Activated CD8-positive, alpha-beta T cell treated with anti-CD3 and anti-CD28 coated beads, Interleukin-2, amount 10 ng/mL, durations not matched to agents 7 days and 5 days (primary cell): ENCODE results near the gene DPYD. TPM values are rescaled to one million over a fixed set of nuclear protein-coding genes. Genes with fewer than 3 reads are reported as not detected.

Experiments
- ATAC-seq: fragments of 150-1000 bp; cut with Tn5 transposase; one replicate; pipeline ENCODE4 v1.10.0; 2021; ENCODE audit warnings: moderate library complexity
- CTCF ChIA-PET: fragments of 350-600 bp; sonication (Branson Sonifier 250); formaldehyde crosslinking; loops from one replicate; lab custom pipeline; 2021; ENCODE audit warnings: antibody characterized with exemption; lab: Charles Lee
- POLR2A ChIA-PET: fragments of 350-600 bp; sonication (Branson Sonifier 250); formaldehyde crosslinking; loops from one replicate; lab custom pipeline; 2021; ENCODE audit warnings: antibody characterized with exemption; lab: Charles Lee
- DNase-seq: peaks from one replicate; pipeline ENCODE4 v3.0.0-alpha.2; 2020
- H3K27ac Mint-ChIP-seq: one replicate; pipeline ENCODE4 v1.8.0; 2021; ENCODE audit warnings: mild to moderate bottlenecking, mixed read lengths
- H3K27me3 Mint-ChIP-seq: one replicate; pipeline ENCODE4 v1.8.0; 2021; ENCODE audit warnings: low read depth, mixed read lengths
- H3K36me3 Mint-ChIP-seq: one replicate; pipeline ENCODE4 v1.8.0; 2021; ENCODE audit warnings: low read depth, mixed read lengths
- H3K4me1 Mint-ChIP-seq: one replicate; pipeline ENCODE4 v1.8.0; 2021; ENCODE audit warnings: low read depth, mixed read lengths
- H3K4me3 Mint-ChIP-seq: one replicate; pipeline ENCODE4 v1.8.0; 2021; ENCODE audit warnings: mild to moderate bottlenecking, mixed read lengths
- H3K9me3 Mint-ChIP-seq: one replicate; pipeline ENCODE4 v1.8.0; 2022; ENCODE audit warnings: mixed read lengths; ENCODE audit not compliant: insufficient read depth
- total RNA-seq, 2 experiments: library from RNA; stranded (reverse); gene quantifications; one replicate each; pipeline ENCODE4 v1.2.3, GENCODE V29; 2021

The DPYD gene
- total RNA-seq, 2 experiments from 2014 or later, result 41.1 to 43.3 TPM

DNA sequence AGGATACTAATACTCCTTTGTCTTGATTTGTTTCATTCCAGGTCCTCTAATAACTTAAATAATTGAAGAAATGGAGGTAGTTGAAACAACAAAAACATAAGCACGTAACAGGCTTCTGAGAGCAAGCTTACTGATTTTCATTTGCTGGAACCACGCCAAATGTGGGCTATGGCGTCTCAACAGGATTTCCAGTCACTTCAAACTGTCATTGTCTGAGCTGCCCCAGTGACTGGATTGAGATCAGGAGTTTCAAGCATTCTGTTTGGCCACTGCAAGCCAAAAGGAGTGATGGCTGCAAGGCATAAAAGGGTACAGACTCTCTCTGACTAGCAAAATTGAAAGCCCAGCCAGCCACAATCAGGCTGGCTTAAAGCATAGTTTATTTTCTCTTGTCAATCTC lies 289.9 kb downstream of the DPYD start:
- Mint-ChIP-seq H3K36me3 (no peaks in the 10 kb centered on the region), H3K27ac (no peak overlapping the region), H3K4me1 (no peaks in the 10 kb centered on the region), H3K27me3 (no peaks in the 10 kb centered on the region), H3K9me3 (no peaks in the 10 kb centered on the region), H3K4me3 (no peak overlapping the region)
- no peak for DNase-seq
- CTCF ChIA-PET, result no interaction called here
- ATAC-seq, result no peak
- POLR2A ChIA-PET, result no interaction called here

DNA sequence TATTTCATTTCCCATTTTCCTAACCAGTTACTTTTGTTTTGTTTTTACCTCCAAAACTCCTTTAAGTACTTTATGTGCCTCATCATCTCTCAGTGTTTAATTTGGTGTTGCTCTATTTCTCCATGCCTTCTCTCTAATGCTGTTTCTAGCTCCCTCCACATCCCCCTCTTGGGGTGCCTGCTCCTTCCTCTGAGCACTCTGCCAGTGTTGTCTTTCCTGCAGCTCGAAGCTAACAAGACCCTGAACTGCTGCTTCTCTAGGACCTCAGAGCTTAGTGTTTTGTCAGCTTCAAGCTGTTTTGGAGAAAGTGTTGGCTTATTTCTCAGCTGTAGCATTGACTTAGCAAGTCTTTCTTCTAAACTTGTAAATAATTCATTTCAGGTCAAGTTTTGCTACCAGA lies 290.6 kb downstream of the DPYD start:
- Mint-ChIP-seq H3K4me3 (no peak overlapping the region), H3K36me3 (no peaks in the 10 kb centered on the region), H3K9me3 (no peaks in the 10 kb centered on the region), H3K27ac (no peak overlapping the region), H3K4me1 (no peaks in the 10 kb centered on the region), H3K27me3 (no peaks in the 10 kb centered on the region)
- ChIA-PET POLR2A (no interaction called here), CTCF (no interaction called here)
- ATAC-seq (no peak), DNase-seq (no peak)

DNA sequence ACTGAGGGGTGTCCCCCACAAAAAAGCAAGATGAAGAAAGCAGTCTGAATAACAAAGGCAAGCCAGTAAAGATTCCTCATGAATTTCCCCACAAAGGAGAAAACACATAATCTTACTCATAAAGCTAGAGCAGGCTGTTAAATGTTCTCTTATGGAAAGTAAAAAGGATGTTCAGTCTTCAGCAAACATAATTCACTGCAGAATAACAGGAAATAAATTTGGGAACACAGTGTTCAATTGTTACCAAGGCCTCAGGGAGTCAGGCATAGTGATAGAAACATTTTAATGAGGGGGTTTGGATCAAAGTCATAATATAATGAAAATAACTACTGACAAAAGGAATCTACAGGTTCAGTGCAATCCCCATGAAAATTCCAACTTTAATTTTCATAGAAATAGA lies 297.6 kb downstream of the DPYD start:
- no peaks in the 10 kb centered on the region for H3K27me3 Mint-ChIP-seq
- no peak for ATAC-seq
- H3K27ac Mint-ChIP-seq, result no peak overlapping the region
- H3K36me3 Mint-ChIP-seq, result no peaks in the 10 kb centered on the region
- H3K4me1 Mint-ChIP-seq, result no peaks in the 10 kb centered on the region
- ChIA-PET CTCF (no interaction called here), POLR2A (no interaction called here)
- DNase-seq, result no peak
- no peaks in the 10 kb centered on the region for H3K9me3 Mint-ChIP-seq
- H3K4me3 Mint-ChIP-seq, result no peak overlapping the region

DNA sequence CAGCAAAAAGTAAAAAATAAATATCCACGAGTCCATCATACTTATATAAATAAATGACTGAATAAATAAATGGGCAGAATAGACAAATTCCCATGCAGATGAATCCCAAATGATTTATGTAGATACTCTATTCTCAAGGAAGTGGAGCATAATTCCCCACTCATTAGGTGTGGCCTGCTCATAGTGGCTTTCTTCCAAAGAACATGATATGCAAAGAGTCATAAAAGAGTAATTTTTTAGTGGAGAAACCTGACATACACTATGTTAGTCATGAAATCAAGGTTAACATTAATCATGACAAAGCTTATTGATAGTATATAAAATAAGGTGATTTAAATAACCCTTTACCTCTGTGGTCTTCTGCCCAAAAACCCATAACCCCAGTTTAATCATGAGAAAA lies 298.9 kb downstream of the DPYD start:
- ChIA-PET CTCF (no interaction called here), POLR2A (no interaction called here)
- Mint-ChIP-seq H3K4me3 (no peak overlapping the region), H3K27me3 (no peaks in the 10 kb centered on the region), H3K4me1 (no peaks in the 10 kb centered on the region), H3K9me3 (no peaks in the 10 kb centered on the region), H3K36me3 (no peaks in the 10 kb centered on the region), H3K27ac (no peak overlapping the region)
- ATAC-seq (no peak), DNase-seq (no peak)

DNA sequence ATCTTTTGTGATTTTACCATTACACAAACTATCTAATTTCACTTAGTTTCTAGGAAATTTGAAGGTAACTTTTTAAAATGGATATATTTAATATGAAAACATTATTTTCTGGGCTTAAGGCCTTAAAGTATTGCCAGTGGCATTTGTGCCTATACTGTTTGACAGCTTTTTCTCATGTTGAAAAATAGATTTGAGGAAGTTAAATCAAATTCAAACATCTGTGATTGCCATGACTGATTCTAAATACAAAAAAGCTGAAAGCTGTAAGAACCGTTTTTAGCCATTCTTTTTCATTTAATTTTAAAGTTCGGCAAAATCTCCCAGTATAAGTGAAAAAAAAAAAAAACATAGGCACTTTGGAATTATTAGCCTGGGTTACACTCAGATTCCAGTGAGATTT lies 301.1 kb downstream of the DPYD start:
- no peaks in the 10 kb centered on the region for H3K4me1 Mint-ChIP-seq
- H3K27ac Mint-ChIP-seq, result no peak overlapping the region
- ATAC-seq (no peak), DNase-seq (no peak)
- CTCF ChIA-PET, result no interaction called here
- H3K27me3 Mint-ChIP-seq, result no peaks in the 10 kb centered on the region
- no peak overlapping the region for H3K4me3 Mint-ChIP-seq
- POLR2A ChIA-PET, result interaction anchor here (0.6 kb wide), 1 partner anchor 1725 kb away, joined by 3 read pairs; no protein-coding TSS in a partner anchor
- no peaks in the 10 kb centered on the region for H3K36me3 Mint-ChIP-seq
- H3K9me3 Mint-ChIP-seq, result no peaks in the 10 kb centered on the region

DNA sequence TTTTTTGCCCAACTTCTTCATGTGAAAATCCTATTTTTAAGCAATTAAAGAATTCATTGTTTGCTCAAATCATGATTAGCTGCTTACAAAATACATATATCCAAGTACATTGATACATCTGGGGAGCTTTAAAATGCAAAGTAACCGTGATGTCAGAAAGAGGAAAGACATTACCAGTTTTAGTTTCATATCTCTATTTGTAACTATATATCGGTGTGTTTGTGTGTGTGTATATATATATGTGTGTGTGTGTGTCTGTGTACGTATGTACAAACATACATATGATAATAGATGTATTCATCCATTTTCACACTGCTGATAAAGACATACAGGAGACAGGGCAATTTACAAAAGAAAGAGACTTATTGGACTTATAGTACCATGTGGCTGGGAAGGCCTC lies 310.1 kb downstream of the DPYD start:
- no peaks in the 10 kb centered on the region for H3K27me3 Mint-ChIP-seq
- POLR2A ChIA-PET, result no interaction called here

DNA sequence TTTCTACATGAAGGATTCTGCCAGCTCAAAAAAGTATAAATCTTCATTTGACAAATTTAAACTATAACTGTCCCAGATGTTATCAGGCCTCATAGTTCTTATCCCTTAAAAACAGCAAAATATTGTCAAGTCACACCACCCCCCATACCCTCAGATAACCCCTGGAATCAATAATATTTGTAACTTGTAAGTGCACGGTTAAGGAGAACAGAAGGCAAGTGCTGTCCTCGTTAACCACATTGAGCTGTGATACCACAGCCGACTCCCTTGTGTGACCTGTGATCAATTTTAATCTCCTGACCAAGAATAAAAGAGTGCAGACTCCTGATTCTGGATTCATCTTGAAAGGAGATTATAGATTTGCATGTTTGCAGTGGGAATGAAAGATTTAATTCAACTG lies 310.7 kb downstream of the DPYD start:
- Mint-ChIP-seq H3K27ac (no peak overlapping the region), H3K36me3 (no peaks in the 10 kb centered on the region), H3K27me3 (no peaks in the 10 kb centered on the region), H3K4me3 (no peak overlapping the region), H3K4me1 (no peaks in the 10 kb centered on the region), H3K9me3 (no peaks in the 10 kb centered on the region)
- ChIA-PET POLR2A (no interaction called here), CTCF (no interaction called here)
- DNase-seq (no peak), ATAC-seq (no peak)

More for the DNA sequence above, 310.1 kb downstream of the DPYD start:
- no peak for ATAC-seq
- no peaks in the 10 kb centered on the region for H3K9me3 Mint-ChIP-seq
- no peaks in the 10 kb centered on the region for H3K4me1 Mint-ChIP-seq
- no peaks in the 10 kb centered on the region for H3K36me3 Mint-ChIP-seq
- DNase-seq, result no peak
- H3K4me3 Mint-ChIP-seq, result no peak overlapping the region
- CTCF ChIA-PET, result no interaction called here
- no peak overlapping the region for H3K27ac Mint-ChIP-seq

DNA sequence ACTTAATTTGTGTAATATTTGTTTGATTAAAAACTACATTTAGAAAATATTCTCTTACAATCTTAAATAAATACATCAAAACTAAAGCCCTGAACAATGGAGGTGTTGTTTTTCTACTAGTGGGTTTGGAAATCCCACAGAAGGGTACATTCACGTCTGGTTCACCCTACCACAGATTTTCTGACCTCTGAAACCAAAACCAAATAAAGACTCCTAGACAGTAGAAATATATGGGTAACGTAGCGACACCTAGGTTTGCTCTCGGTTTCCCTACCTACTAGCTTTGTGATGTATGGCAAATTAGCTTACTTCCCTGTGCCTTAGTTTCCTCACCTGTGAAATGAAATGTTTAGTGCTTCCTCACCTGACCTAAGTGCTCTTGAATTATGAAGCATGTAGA lies 312.6 kb downstream of the DPYD start:
- H3K4me1 Mint-ChIP-seq, result no peaks in the 10 kb centered on the region
- DNase-seq (no peak), ATAC-seq (no peak)
- POLR2A ChIA-PET, result no interaction called here
- no peaks in the 10 kb centered on the region for H3K9me3 Mint-ChIP-seq
- H3K36me3 Mint-ChIP-seq, result no peaks in the 10 kb centered on the region
- H3K4me3 Mint-ChIP-seq, result no peak overlapping the region
- no peak overlapping the region for H3K27ac Mint-ChIP-seq
- no peaks in the 10 kb centered on the region for H3K27me3 Mint-ChIP-seq
- CTCF ChIA-PET, result no interaction called here

DNA sequence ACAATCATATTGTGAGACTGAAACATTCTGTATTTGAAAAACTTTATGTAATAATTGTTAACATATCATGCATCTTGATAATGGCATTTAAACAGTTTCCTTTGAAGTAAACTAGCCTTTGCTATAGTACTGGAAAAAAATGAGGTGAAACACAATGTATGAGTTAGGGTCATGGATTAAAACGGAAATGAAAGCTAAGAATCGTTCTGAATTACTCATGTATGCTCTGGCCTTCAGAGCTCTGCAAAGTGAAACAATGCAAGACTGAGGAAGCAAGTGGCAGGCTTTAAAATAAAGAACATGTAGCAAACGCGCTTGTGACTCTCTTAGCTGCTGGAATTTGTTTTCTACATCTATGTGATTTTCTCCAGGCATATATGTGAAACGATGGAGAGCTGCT lies 317.1 kb downstream of the DPYD start:
- Mint-ChIP-seq H3K27ac (no peak overlapping the region), H3K4me1 (no peaks in the 10 kb centered on the region), H3K4me3 (no peak overlapping the region), H3K36me3 (no peaks in the 10 kb centered on the region), H3K27me3 (no peaks in the 10 kb centered on the region), H3K9me3 (no peaks in the 10 kb centered on the region)
- DNase-seq (no peak), ATAC-seq (no peak)
- ChIA-PET CTCF (no interaction called here), POLR2A (no interaction called here)

DNA sequence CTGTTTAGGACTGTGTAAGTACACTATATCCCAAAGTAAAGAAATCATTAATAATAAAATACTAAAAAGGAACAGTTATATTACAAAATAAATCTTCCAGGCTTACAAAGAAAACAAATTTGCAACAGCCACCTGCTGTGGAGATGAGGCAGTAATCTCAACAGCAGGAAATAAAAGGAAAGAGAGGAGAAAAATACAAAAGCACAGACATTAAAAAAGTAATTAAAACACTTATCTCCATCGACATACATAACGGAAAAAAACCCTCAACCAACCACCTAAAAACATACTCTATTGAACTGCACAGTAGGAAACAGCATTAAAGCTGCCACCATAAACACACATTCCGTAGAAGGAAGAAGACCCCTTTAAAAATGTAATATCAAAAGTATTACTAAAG lies 317.6 kb downstream of the DPYD start:
- CTCF ChIA-PET, result no interaction called here
- ATAC-seq, result no peak
- POLR2A ChIA-PET, result no interaction called here
- Mint-ChIP-seq H3K4me3 (no peak overlapping the region), H3K36me3 (no peaks in the 10 kb centered on the region), H3K9me3 (no peaks in the 10 kb centered on the region), H3K27ac (no peak overlapping the region), H3K27me3 (no peaks in the 10 kb centered on the region), H3K4me1 (no peaks in the 10 kb centered on the region)
- no peak for DNase-seq

DNA sequence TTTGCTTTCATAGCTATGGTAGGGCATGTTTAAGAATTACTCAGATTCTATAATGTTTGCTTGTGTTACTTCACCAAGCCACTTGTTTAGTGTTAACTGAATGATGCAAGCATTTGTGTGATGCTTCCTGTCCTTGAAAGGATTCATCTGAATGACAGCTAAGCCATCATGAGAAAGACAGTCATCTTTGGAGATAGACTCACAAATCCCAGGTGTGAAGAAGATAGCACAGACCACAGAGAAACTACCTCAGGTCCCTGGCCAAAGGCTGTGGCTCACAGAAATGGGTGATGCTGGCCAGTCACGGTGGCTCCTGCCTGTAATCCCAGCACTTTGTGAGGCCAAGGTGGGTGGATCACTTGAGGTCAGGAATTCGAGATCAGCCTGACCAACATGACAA lies 321.4 kb downstream of the DPYD start:
- no peak overlapping the region for H3K27ac Mint-ChIP-seq
- no peak overlapping the region for H3K4me3 Mint-ChIP-seq
- ATAC-seq (no peak), DNase-seq (no peak)
- H3K36me3 Mint-ChIP-seq, result no peaks in the 10 kb centered on the region
- no peaks in the 10 kb centered on the region for H3K27me3 Mint-ChIP-seq
- H3K4me1 Mint-ChIP-seq, result no peaks in the 10 kb centered on the region
- ChIA-PET POLR2A (no interaction called here), CTCF (no interaction called here)
- H3K9me3 Mint-ChIP-seq, result no peaks in the 10 kb centered on the region

DNA sequence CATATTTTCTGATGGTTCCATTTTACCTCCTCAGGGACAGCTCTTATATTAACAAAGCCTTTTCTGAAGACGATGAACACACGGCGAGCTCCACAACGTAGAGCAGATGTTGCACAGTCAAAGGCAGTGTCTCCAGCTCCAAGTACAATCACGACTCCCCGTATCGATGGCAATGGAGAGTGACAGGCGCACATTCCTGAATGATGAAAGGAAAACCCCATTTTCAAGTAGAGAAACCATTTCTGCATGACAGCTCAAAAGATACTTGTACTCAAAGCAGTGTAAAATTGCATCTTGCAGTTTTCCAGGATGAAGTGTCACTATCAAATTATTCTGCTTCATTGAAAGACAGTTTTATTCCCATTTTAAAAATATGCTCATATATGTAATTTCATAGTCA lies 327.6 kb downstream of the DPYD start:
- DNase-seq (no peak), ATAC-seq (no peak)
- Mint-ChIP-seq H3K36me3 (peaks cover 15% of the 10 kb centered on the region), H3K27me3 (no peaks in the 10 kb centered on the region), H3K9me3 (no peaks in the 10 kb centered on the region), H3K27ac (no peak overlapping the region), H3K4me1 (no peaks in the 10 kb centered on the region), H3K4me3 (no peak overlapping the region)
- ChIA-PET CTCF (no interaction called here), POLR2A (no interaction called here)

DNA sequence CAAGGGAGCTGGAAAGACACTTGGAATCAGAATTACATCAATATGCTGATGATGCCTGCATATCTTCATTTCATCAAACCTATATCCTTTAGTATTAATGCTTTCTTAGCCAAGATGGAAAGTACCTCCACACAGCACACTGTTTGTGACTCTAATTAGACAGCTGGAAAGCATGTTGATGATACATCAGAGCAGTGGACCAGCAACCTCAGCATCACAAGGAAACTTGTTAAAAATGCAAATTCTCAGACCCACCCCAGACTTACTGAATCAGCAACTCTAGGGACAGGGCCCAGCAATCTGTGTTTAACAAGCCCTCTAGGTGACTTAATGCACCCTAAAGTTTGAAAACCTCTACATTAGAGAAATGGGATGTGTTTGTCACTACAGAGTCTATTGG lies 332.1 kb downstream of the DPYD start:
- Mint-ChIP-seq H3K4me3 (no peak overlapping the region), H3K9me3 (no peaks in the 10 kb centered on the region), H3K27me3 (no peaks in the 10 kb centered on the region), H3K4me1 (no peaks in the 10 kb centered on the region), H3K36me3 (peaks cover 30% of the 10 kb centered on the region), H3K27ac (no peak overlapping the region)
- ChIA-PET CTCF (no interaction called here), POLR2A (no interaction called here)
- DNase-seq (no peak), ATAC-seq (no peak)
